Skeletal muscle tissue (tissue), 1 donor: ENCODE measurements around the gene USF2. TPM values are rescaled to one million over a fixed set of nuclear protein-coding genes. Genes with fewer than 3 reads are reported as not detected.

ENCODE experiments used
- total RNA-seq: library from RNA; depleted of rRNA; stranded (reverse); fragments of >200 nt; gene quantifications from one replicate; pipeline ENCODE4 v1.2.3, GENCODE V29; 2014

Gene USF2
- total RNA-seq, 1 donor from 2014 or later, result 24.5 TPM

Other genes with a start within 250 kb of the USF2 start
- 1.6 TPM for gene SCN1B, start 238.5 kb upstream of the USF2 start, total RNA-seq
- gene HPN, start 227.2 kb upstream of the USF2 start, total RNA-seq, result 0.52 TPM
- not detected for gene FXYD3, start 153.1 kb upstream of the USF2 start, total RNA-seq
- 5.2 TPM for gene LGI4, start 133.9 kb upstream of the USF2 start, total RNA-seq
- 45.4 TPM for gene FXYD1, start 130.1 kb upstream of the USF2 start, total RNA-seq
- gene FXYD7, start 125.7 kb upstream of the USF2 start, total RNA-seq, result 0.52 TPM
- 7.3 TPM for gene FXYD5, start 114.2 kb upstream of the USF2 start, total RNA-seq
- not detected for gene FAM187B, start 40.2 kb upstream of the USF2 start, total RNA-seq
- 0.52 TPM for gene LSR, start 20.0 kb upstream of the USF2 start, total RNA-seq
- not detected for gene HAMP, start 13.6 kb downstream of the USF2 start, total RNA-seq
- 1.6 TPM for gene MAG, start 23.2 kb downstream of the USF2 start, total RNA-seq
- gene CD22, start 60.2 kb downstream of the USF2 start, total RNA-seq, result 4.7 TPM
- gene FFAR1, start 78.9 kb downstream of the USF2 start, total RNA-seq, result not detected
- gene FFAR3, start 89.5 kb downstream of the USF2 start, total RNA-seq, result not detected
- gene GPR42, start 102.1 kb downstream of the USF2 start, total RNA-seq, result not detected
- gene FFAR2, start 179.3 kb downstream of the USF2 start, total RNA-seq, result 1.0 TPM
- gene KRTDAP, start 221.5 kb downstream of the USF2 start, total RNA-seq, result not detected
- gene DMKN, start 244.7 kb downstream of the USF2 start, total RNA-seq, result not detected